Lower leg skin (tissue), 3 donors: Measurements from ENCODE around the gene ANKRD2.

Experiments used
- POLR2A ChIP-seq, 2 donors: fragments of 450-650 bp; IDR thresholded peaks; one replicate each; pipeline ENCODE4 v1.6.1; 2016 to 2017; ENCODE audit warnings: antibody characterized with exemption in 2 of 2, mild to moderate bottlenecking in 1 of 2, moderate library complexity in 1 of 2
- TF ChIP-seq, protein P1 (sequence below), 3 donors: fragments of 450-650 bp; IDR thresholded peaks; one replicate each; pipeline ENCODE4 v1.5.1; 2016; ENCODE audit warnings: antibody characterized with exemption in 3 of 3, mild to moderate bottlenecking in 3 of 3, moderate library complexity in 2 of 3

DNA sequence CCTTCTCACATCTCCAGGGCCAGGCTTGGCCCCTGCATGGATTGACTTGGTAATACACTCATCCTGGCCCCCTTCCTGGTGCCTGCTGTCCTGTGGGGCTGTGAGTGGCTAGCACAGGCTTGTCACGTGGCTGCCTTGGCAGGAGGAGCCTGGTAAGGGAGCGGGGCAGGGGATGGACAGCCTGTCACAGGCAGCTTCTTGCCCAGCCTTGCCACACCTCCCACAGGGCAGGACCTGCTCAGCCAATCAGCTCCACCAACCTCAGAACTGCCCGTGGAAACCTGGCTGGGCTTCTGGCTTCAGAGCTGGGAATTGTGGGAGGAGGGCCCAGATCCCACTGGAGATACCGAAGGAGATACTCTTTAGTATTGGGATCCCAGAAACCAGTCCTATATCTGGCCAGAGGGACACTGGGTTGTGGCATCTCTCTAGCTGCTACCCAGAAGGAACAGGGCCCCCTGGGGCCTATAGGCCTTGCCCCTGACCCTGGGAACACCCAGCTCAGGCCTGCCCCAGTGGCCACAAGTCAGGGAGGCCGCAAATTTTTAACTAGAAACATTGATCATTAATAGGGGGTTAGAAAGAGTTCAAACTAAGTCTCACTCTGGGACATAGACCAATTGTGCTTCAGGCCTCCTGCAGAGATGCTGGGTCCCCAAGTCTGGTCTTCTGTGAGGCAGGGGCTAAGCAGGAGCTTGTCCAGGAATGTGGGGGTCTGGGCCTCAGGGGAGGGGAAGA lies 11.7 kb downstream of the ANKRD2 start, which contains the start of gene HOGA1:
- TF ChIP-seq, protein P1, sequence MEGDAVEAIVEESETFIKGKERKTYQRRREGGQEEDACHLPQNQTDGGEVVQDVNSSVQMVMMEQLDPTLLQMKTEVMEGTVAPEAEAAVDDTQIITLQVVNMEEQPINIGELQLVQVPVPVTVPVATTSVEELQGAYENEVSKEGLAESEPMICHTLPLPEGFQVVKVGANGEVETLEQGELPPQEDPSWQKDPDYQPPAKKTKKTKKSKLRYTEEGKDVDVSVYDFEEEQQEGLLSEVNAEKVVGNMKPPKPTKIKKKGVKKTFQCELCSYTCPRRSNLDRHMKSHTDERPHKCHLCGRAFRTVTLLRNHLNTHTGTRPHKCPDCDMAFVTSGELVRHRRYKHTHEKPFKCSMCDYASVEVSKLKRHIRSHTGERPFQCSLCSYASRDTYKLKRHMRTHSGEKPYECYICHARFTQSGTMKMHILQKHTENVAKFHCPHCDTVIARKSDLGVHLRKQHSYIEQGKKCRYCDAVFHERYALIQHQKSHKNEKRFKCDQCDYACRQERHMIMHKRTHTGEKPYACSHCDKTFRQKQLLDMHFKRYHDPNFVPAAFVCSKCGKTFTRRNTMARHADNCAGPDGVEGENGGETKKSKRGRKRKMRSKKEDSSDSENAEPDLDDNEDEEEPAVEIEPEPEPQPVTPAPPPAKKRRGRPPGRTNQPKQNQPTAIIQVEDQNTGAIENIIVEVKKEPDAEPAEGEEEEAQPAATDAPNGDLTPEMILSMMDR (IDR thresholded peaks at IDR 0.05): no peak
- no peak for TF ChIP-seq POLR2A (IDR thresholded peaks at IDR 0.05)
